ENCODE results near the gene VIPR1.

The VIPR1 gene, protein sequence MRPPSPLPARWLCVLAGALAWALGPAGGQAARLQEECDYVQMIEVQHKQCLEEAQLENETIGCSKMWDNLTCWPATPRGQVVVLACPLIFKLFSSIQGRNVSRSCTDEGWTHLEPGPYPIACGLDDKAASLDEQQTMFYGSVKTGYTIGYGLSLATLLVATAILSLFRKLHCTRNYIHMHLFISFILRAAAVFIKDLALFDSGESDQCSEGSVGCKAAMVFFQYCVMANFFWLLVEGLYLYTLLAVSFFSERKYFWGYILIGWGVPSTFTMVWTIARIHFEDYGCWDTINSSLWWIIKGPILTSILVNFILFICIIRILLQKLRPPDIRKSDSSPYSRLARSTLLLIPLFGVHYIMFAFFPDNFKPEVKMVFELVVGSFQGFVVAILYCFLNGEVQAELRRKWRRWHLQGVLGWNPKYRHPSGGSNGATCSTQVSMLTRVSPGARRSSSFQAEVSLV

DNA sequence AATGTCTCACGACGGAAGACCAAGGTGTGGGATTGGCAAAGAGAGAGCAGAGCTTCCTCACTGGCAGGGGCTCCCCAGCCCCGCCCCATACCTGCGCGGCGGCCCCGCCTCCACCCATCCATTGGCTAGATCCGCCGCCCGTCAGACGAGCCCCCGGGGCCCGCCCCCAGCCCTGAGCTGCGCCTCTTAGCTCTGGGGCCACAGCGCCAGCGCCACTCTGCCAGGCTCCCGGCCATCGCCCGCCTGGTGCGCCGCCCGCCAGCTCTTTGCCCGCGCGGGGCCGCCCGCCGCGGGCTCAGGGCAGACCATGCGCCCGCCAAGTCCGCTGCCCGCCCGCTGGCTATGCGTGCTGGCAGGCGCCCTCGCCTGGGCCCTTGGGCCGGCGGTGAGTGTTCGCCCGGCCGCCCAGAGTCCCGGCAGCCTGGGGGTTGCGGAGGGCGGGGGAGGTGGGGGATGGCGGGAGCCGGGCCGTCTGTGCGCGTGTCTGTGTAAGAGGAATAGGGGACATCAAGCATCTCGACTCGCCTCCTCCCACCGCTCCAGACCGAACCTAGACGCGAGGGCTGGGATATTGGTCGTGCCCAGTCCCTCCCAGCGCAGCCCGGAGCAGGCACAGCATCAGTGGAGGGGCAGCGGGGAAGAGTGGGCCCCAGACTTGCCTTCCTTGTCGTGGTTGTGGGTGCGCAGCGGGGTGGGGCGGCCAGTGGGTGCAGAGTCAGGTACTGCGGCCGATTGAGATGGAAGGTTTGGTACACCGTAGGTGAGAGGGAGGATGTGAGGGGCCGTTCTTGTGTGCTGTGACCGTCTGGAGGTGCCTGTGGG lies at the start of gene VIPR1:
TSS of gene VIPR1 (plus strand) at position 215 of the 822 bp plus-strand sequence. CDS start at position 308, 93 bp downstream.
- DNase-seq: peak; percentile 11

DNA sequence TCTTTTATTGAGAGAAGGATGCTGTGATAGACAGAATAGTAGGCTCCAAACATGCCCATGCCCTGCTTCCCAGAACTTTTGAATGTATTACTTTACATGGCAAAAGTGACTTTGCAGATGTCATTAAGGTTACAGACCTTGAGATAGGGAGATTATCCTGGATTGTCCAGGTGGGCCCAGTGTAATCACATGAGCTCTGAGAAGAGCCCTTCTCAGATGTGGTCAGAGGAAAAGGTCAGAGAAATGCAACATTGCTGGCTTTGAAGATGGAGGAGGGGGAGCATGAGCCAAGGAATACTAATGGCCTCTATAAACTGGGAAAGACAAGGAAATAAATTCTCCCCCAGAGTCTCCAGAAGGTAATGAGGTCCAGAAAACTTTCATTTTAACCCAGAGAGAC lies 46.2 kb upstream of the VIPR1 start:
- no peak for DNase-seq

DNA sequence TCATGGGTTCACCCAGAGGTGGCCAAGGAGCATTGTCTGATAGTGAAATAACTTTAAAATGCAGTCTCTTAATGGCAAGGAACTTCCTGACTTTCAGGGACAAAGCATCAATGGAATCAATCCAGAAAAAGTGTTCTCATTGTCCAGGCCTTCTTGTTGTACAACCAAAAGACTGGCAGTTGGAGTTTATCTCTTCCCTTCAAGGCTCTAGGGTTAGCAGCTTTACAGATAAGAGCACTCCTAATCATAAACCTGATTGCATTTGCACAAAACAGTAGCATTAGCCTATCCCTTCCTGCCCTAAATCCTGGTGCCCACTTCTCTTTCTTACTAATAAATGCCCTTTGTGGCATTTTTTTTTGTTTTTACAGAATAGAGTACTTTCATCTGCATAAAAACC lies 43.3 kb upstream of the VIPR1 start:
- no peak for DNase-seq

DNA sequence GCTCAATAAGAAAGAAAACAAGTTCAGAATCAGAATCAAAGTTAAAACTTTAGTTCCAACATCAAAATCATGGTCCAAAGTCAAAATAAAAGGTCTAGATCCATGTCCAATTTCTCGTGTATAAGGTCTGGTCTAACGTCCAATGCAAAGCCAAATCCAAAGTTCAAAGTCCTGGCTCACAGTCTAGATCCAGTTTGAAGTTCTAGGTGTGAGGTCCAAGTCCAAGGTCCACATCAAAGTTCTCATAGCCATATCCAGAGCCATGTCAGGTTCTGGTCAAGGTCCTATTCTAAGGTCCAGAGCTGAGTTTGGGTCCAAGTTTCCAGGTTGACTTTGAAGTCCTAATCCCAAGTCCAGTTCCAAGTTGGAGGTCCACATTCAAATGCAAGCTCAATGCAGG lies 40.7 kb upstream of the VIPR1 start:
- DNase-seq: no peak

DNA sequence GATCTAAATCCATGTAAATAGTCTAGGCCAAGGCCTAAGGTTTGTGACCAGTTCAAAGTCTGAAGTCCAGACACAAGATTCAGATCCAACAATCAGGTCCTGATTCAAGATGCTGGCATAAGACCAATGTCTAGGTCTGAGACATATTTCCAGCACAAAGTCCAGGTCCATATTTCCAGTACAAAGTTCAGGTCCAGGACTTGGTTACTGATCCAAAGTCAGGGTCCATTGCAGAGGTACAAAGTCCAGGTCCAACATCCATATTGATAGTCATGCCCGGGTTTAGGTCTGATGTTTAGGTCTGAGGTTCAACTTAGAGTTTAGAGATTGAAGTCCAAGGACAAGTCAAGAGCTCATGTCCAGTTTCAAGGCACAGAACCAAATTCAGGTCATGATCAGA lies 39.4 kb upstream of the VIPR1 start:
- DNase-seq: no peak

DNA sequence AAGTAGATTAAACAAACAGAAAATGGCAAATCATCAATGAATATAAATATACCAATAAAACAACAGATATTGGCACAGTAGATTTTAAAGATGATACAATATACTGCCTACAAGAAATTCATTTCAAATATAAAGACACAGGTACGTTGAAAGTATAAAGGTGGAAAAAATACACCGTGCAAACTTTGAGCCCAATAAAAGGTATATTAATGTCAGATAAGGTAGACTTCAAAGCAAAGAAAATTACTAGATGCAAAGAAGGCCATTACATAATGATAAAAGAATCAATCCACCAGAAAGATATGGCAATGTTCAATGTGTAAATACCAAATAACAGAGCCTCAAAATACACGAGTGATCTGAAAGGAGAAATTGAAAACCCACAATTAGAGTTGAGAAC lies 34.3 kb upstream of the VIPR1 start:
- DNase-seq: no peak

DNA sequence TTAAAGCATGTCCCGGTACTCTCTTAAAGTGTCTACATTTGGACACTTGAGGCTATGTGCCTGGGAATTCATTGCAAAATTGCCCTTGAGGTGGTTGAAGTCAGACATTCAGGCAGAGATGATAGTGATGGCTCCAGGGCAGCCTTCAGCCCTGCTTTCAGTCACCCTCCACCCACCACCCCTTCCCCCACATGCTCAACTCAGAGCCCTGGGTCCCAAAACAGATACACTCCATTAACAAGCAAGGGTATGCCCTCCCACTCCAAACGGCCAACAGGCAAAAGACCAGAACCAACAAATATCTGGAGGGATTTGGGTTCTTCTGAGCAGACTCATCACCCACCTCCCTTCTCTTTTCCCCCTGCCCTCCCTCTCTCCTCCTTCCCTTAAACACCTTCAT lies 29.9 kb upstream of the VIPR1 start:
- DNase-seq: no peak

DNA sequence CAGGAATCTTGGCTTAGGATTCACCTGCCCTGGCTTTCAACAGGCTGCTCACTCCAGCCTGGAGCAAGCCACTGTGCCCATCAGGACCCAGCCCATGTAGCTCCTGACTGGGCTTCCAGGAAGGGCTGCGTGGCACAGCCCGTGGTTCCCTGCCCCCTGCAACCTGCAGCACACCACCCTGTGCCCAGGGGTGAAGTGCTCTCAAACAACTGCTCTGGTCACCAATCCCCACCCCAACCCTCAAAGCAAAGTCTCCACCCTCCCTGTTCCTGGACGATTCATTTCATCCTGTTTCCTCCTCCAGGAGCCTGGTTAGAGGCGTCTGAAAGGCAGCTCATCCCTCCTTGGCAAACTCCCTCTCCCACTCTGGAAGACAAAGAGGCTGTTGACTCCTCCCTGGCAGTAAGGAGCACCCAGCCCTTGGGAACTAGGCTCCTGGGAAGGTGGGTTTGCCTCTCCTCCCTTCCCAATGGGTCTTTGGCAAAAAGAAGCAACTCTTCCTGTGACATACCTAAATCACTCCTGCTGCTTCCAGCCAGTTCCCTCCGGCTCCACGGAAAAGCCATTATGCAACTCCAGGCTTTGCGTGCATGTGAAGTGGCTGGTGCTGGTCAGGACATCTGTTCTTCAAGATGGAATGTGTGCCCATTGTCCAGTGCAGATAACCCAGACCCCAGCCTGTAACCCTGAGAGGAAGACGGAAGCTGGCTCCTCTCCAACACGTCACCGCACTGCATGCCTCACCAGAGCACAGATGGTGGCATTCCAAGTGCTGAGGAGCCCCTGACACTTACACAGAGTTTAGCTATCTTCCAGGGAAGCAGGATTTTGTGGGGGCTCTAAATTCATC lies 29.1 kb upstream of the VIPR1 start:
- DNase-seq: no peak

DNA sequence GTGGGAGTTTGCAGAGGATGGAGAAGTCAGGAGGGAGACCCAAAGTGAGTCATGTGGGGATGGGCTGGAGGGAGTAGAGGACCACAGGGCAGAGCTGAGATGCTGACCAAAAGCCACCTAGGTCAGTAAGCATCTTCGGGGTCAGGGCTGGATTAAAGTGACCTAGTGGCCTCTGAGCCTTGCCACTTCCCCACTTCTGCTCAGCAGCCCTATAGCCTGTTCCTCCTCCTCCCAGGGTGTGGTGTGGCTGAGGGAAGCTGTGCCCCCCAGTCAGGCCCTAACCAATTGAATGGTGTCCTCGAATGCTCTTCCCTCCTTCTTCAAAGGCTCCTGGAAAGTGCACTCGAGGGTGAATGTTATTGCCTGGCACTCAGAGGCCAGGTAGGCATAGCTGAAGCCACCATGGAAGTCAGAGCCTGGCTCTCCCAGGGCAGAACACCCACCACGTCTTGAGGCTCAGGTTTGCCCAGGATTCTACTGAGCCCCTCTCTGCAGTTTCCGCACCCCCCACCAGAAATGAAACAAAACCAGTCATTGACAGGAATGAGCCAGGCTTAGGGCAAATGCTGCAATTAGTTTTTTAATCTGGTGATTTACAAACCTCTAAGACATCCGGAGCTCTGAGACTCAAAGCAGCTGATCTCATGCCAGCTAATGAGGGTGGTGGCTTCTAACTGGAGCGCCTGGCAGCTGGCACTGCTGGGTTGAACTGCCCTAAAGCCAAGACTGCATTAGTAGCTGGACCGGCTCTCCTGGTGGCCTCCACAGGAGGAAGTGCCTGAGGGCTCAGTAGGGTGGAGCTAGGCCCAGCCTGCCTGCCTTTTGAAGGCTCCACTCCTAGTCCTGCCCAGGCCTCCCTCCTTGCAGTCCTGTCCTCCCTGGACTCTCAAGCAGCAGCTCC lies 26.0 kb upstream of the VIPR1 start:
- DNase-seq: no peak

DNA sequence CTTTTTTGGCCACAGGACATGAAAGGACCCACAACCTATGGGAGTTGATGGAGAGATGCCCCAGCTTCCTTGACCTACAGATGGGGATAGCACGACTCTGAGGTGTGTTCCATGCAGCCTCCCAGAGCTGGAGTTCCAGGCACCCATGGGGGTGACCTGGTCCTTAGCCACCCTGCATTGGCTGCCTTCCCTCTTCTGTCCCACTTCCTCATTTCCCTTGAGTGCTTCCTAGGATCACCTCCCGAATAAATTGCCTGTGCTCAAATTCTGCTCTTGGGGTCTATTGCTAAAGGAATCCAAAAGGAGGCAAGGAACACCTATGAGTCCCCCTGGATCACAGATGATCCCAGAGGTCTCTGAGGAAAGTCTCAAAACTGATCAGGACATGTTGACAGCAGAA lies 24.7 kb upstream of the VIPR1 start:
- no peak for DNase-seq

DNA sequence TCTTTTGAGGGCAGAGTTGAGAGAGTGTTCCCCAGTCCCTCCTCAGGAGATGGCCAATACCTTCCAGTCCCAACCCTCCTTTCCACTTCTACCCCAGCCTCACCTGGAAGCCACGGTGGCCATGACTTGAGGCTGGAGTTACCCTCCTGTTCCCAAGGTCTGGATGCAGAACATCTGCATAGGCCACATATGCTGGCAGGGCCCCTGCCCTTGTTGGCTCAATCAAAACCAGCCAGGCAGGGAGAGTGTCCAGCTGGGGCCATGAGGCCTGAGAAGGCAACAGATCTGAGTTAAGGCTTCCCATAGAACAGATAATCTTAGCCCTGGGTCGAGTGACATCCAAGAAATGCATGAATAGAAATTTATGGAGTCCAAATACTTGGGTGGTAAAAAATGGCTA lies 23.6 kb upstream of the VIPR1 start:
- no peak for DNase-seq

DNA sequence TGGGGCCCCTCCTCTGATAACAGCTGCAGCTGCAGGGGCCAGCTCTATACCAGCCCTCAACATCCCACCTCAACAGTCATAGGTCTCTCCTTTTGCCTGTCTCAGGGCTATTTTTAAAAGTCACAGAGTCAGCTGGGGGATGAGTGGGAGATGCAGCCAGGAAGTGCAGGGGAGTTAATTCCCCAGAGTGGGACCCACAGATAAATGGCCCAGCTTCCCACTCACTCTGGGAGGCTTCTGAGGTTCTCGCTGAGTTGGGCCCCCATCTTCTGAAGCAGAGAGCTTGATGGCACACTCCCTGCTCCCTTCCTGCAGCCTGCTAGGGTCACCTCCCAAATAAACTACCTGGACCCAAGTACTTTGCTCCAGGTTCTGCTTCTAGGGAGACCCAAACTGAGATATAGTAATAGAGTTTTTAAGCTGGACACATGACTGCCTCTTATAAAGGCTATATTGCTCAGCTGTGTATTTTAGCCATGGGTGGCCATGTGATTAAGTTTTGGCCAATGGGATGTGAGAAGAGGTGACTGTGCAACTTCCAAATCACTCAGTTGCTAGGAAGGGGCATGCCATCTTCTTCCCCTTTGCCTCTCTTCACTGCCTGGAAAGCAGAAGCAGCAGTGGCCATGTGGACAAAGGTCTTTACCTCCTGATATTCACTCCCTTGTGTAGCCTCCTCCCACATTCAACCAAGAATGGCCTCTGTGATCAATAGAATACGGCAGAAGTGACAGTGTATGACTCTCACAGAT lies 15.5 kb upstream of the VIPR1 start:
- DNase-seq: no peak

DNA sequence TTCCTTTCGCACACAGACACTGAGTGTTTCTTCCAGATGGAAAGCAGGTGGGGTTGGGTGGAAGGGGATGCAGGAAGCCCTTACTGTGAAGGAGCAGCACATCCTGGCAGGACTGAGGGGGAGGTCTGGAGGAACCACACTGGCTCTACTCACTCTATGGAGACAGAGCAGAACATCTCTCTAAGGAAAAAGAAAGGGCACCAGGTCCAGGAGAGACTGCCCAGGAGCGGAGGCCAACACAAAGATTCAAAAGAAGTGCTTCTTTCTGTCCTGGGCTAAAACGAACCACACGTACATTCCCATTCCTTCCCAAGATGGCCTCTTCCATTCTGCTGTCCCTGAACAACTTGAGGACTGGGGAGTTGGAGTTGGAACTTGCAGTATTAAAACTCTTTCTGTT lies 13.8 kb upstream of the VIPR1 start:
- DNase-seq: no peak

DNA sequence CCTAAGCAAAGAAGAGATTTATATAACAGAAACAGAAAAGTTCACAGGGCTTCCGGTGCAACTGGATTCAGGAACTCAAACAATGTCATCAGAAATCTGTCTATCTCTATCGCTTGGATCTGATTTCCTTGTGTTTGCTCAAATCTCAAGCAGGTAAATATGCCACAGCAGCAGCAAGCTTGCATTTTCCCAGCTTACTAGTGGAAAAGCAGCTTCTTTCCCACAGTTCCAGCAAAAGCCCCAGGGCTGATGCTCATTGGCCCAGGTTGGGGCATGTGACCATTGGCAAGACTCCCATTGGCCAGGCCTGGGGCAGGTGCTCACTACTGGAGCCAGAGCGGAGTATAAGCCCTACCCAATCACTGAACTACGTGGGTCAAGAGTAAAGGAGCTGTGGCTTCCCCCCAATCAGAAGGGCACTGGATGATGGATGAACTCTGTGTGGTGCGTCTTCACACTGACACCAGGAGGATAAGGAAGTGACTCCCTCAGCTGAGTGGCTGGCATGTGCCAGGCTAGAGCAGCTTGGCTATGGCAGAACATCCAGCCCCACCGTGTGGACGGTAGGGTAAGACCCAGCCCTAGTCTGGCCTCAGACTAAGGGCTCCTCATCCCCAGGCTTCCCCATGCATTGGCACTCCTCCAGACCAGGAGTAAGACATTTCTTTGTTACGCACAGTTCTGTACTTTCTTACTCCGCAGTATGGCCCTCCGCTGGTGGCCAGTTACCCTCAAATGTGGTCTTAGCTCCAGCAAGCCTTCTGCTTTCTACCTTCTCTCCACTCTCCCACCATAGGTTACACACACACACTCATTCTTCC lies 13.1 kb upstream of the VIPR1 start:
- no peak for DNase-seq

DNA sequence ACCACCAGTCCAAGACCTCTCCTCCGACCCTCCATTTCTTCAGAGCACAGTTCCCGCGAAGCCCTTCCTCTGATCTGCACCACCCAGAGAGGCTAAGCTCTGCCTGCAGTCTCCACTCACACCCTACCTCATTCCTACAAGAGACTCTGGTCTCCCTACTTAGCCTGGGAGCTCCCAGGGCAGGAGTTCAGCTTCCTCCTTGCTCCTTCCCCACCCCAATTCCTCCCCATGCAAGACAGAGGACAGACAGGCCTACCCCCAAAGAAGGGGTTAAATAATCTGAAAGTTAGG lies 12.6 kb upstream of the VIPR1 start:
- no peak for DNase-seq

DNA sequence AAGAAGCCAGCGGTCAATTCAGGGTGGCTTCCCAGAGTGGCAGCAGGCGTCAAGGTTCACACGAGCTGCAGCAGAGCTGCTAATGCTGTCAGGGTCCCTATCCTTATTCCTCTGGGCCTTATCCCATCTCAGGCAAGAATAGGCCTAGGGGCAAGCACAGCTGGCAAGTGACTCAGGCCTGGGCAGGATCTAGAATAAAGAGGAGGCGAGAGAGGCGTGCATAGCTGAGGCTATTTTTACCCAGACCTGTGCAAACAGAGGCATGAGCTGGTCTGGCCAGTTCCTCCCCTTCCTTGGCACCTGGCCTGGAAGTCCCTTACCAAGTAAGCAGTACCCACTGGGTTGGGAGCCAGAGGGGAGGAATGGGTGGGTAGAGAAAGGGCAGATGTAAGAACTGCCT lies 12.2 kb upstream of the VIPR1 start:
- no peak for DNase-seq

DNA sequence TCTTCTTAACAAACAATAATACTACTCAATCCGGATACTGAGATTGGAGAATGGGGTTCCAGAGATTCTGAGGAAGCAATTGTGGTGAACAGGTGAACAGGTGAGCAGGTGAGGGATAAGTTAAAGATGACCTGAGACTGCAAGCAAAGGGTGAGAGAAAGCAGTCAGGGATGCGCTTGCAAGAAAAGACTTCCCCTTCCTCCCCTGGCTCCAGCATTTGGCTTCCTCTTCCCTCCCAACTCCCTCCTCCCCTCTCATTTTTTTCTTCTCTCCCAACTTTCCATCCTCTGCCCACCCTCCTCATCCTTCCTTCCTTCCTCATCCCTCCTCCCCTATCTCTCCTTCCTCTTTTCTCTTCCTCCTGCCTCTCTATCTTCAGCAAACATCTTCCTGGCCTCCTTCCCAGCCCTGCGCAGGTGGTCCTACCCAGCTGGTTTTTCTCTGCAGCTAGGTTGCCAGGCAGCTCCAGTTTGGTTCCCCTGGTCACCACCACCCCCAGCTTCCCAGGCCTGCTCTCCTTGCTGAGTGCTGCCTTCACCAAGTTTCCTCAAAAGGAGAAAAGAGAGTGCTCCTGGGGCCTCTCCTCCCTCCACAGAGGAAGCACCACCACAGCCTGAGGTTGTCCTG lies 10.4 kb upstream of the VIPR1 start:
- DNase-seq: no peak

DNA sequence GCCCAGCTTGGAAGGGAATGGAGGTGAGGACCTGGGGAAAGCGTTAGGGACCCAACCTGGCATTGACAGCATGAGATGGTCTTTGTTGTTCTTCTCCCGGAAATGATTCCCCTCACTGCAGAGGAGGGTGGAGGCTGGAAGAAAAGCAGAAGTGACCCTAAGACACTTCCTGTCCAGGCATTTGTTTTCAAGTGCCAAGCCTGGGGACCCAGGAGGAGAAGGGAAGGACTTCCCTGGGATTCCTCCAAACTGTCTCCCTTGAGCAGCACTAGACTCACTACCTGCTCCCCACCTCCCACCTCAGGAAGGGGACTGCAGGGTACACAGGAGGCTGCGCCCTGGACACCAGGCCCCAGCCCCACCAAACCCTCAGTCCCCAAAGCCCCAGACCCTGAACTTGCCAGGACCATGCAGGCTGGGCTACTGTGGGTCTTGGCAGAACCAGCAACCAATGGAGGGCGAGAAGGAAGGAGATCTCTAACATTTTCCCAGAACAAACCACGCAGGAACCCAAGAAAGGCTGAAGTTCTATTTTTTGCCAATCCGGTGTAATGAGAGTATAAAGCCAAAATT lies 9.8 kb upstream of the VIPR1 start:
- DNase-seq: no peak

DNA sequence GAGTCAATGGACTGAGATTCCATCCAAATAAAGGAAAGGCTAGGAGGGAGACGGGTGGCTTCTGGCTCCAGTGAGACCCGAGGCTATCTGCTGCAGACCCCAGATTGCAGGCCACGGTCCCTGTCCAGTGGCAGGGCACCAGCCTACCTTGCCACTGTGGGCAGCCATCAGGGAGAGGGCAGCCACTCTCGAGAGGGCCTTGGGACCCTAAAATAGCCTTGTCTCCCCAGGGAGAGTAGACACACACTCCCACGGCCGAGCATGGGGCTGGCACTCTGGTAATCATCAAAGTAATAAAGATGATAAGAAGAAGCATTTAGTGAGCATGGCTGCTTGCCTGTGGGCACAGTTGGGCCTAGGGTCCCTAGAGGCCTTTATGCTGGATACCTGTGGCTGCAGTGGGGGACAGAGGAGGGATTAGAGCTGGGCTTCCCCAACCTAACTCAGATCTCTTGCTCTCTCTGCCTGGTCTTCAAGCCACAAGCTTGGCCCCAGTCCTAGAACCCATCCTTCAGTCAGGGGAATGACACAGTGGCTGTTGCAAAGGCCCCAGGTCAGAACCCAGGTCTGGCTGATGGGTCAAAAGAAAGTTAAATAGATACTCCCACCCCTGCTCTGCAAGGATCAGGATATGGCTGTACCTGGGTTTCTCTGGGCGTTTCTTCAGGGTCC lies 9.2 kb upstream of the VIPR1 start:
- DNase-seq: no peak
